HG03066 (cell line): Measurements from ENCODE around the gene UBE2D2.
"Not testable (repeated sequence)": the region's sequence is repeated elsewhere in the genome, so short reads cannot be mapped to it uniquely, and the experiment has no call there.

Experiments used
- ATAC-seq: cut with Tn5 transposase; IDR thresholded peaks from one replicate; pipeline ENCODE4 v1.9.1; 2021; ENCODE audit warnings: low read depth; ENCODE audit not compliant: unreplicated experiment

UBE2D2 gene

DNA sequence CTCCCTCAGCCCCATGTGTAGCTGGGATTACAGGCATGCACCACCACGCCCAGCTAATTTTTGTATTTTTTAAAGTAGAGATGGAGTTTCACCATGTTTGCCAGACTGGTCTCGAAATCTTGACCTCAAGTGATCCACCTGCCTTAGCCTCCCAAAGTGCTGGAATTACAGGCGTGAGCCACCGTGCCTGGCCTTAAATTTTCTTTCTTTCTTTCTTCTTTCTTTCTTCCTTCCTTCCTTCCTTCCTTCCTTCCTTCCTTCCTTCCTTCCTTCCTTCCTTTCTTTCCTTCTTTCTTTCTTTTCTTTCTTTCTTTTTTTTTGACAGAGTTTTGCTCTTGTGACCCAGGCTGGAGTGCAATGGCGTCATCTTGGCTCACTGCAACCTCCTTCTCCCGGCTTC, 14.5 kb upstream of the UBE2D2 start:
- ATAC-seq = not testable (repeated sequence)

DNA sequence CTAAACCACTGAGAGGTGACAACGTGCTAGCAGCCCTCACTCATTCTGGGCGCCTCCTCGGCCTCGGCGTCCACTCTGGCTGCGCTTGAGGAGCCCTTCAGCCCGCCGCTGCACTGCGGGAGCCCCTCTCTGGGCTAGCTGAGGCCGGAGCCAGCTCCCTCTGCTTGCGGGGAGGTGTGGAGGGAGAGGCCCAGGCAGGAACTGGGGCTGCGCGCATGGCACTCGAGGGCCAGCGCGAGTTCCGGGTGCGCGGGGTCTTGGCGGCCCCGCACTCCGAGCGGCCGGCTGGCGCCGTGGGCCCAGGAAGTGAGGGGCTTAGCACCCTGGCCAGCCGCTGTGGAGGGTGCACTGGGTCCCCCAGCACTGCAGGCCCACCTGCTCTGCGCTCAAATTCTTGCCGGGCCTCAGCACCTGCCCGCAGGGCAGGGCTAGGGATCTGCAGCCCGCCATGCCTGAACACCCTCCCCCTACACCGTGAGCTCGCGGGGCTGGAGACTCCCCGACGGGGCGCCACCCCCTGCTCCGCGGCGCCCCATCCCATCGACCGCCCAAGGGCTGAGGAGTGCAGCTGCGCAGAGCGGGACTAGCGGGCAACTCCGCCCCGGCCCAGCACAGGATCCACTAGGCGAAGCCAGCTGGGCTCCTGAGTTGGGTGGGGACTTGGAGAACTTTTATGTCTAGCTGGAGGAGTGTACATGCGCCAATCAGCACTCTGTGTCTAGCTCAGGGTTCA, 11.8 kb upstream of the UBE2D2 start:
- ATAC-seq = no peak

DNA sequence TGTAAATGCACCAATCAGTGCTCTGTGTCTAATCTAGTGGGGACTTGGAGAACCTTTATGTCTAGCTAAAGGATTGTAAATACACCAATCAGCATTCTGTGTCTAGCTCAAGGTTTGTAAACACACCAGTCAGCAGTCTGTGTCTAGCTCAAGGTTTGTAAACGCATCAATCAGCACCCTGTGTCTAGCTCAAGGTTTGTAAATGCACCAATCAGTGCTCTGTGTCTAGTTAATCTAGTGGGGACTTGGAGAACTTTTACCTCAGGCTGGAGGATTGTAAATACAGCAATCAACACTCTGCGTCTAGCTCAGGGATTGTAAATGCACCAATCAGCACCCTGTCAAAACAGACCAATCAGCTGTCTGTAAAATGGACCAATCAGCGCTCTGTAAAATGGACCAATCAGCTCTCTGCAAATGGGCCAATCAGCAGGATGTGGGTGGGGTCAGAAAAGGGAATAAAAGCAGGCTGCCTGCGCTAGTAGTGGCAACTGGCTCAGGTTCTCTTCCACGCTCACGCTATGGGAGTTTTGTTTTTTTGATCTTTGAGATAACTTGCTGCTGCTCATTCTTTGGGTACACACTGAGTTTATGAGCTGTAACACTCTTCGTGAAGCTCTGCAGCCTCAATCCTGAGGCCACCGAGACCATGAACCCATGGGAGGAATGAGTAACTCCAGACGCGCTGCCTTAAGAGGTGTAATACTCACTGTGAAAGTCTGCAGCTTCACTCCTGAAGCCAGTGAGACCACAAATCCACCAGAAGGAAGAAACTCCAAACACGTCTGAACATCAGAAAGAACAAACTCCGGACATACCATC, 10.9 kb upstream of the UBE2D2 start:
- not testable (repeated sequence) for ATAC-seq

GRCh38 chr5:139551191-139551889, 9.8 kb upstream of the UBE2D2 start:
- no peak for ATAC-seq

GRCh38 chr5:139552893-139553575, 8.1 kb upstream of the UBE2D2 start:
- no peak for ATAC-seq

- ATAC-seq = no peak
Measured at GRCh38 chr5:139554264-139554663, 6.9 kb upstream of the UBE2D2 start.

DNA sequence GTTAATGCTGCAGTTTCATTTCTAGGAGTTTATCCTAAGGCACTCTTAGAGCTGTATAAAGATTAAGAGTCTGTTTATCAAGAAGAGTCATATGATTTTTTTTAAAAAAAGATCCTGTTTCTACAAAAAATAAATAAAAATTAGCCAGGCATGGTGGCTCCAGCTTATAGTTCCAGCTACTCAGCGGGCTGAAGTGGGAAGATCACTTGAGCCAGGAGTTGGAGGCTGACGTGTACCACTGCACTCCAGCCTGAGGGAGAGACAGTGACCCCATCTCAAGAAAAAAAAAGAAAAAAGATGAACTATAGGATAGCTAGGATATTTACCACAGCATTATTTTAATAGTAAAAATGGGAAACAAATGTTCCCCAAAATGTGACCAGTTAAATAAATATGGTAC, 3.3 kb upstream of the UBE2D2 start:
- no peak for ATAC-seq

- peak; percentile 15 for ATAC-seq
Measured at GRCh38 chr5:139561655-139562451, 714 bp downstream of the UBE2D2 start.

- no peak for ATAC-seq
Measured at GRCh38 chr5:139562847-139563246, 1.7 kb downstream of the UBE2D2 start.

DNA sequence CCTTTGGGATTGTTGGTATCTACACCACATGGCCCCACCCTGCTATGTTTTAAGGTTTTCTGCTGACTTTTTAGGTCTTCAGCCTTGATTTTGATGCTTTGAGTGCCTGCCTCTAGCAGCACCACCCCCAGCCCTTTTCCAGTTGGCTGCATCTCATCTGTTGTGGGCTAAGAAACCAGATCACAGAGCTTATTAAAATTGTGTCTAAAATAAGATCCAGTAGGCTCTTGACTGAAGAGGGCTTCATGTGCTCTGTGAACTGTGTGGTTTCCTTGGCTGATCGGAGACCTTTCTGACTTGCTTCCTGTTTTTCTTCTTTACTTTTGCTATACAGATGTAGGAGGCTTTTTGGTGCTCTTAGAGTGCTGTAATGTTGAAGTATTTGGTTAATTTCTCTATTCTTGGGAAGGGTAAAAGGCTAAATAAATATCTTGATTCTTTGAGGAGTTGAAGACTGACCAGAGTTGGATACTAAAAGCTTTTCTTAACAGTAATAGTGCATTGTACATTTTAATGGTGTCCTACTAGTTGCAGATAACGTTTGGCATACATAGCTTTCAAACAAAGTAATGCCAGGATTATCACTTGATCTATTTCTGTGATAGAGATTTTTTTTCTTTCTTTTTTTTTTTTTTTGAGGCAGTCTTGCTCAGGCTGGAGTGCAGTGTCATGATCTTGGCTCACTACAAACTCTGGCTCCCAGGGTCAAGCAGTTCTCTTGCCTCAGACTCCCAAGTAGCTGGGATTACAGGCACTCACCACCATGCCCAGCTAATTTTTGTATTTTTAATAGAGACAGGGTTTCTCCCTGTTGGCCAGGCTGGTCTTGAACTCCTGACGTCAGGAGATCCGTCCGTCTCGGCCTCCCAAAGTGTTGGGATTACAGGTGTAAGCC, 4.5 kb downstream of the UBE2D2 start:
- no peak for ATAC-seq

DNA sequence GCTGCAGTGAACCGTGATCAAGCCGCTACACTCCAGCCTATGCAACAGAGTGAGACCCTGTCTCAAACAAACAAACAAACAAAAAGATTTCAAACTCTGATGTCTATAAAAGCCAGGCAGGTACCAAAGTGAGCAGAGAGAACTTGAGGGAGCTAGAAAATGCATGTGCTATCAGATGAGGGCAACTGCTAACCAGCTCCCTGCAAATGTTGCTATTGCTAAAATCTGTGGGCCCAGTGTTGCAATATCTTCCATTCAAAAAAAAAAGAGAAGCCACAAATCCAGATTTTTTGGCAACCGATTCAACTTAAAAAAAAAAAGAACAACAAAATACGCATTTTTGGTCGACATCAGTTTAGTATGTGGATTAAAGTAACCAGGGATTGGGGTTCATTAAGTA, 5.5 kb downstream of the UBE2D2 start:
- no peak for ATAC-seq

DNA sequence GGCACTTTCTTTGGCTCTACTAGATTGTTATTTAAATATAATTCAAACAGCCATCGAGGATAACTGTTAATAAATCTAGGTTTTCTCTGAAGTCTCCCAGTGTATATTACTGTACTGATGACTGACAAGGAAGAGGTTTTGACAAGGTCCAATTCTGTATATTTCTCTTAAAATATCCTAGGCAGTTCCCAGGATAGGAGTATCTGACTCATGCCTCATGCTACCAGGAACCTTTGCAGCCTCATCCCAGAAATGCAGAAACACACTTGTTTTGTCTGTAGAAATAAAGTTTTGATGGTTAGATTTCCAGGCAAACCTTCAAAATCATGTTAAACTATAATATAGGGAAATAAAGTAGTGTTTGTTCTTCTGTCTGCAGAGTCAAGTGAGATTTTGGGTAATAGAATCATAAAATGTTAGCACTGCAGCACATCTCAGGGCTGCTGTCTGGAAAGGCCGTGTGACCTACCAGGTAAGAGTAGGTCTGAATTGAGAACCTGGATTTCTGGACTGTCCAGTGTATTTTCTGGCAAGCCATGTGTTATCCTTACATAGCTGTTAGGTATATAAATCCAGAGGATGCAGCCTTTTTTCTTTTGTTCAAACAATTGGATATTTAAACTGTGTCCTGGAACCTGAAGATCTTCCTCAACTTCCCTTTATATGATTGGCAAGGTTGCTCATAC, 8.3 kb downstream of the UBE2D2 start:
- no peak for ATAC-seq

GRCh38 chr5:139571543-139571942, 10.4 kb downstream of the UBE2D2 start:
- no peak for ATAC-seq

DNA sequence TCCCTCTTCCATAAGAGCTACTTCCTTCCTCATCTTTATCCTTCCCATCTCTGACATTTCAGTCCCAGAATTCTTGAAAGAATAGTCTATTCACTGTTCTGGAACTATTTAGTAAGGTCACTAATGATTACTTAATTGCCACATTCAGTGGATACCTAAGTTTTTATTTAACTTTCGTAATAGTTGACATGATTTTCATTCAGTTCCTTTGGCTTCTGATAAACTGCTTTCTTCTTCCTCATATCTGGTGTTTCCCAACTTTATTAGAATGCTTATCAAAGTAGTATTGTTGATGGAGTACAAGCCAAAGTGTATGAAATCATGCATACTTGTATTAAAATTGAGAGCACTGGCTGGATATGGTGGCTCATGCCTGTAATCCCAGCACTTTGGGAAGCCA, 10.8 kb downstream of the UBE2D2 start:
- ATAC-seq = no peak

GRCh38 chr5:139574641-139575312, 13.6 kb downstream of the UBE2D2 start:
- no peak for ATAC-seq

DNA sequence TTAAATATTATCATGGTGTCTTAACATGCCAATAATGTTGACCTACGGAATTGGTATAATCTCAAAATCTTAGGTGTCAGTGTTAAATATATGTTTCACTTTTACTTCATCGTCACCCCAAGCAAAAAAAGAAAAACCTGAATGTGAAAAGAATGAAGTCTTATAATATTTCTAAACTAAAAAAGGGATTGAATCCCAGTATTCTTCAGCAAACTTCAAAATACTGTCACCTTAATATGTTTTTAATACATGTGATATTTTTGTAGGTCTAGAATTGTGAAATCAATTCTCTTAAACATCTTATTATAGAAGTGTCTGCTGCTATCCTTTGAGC, 14.1 kb downstream of the UBE2D2 start:
- no peak for ATAC-seq

DNA sequence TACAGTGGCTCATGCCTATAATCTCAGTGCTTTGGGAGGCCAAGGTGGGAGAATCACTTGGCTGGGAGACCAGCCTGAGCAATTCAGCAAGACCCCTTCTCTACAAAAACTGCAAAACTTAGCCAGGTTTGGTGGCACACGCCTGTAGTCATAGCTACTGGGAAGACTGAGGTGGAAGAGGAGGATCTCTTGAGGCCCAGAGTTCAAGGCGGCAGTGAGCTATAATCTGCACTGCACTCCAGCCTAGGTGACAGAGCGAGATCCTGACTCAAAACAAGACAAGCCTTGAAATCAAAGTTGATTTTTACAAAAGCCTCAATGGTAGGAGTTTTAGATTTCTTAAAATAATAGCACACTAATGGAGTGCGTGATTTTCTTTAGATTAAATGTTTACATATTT, 14.6 kb downstream of the UBE2D2 start:
- no peak for ATAC-seq

GRCh38 chr5:139577689-139578290, 16.7 kb downstream of the UBE2D2 start:
- ATAC-seq = no peak
